ENCODE data around the gene RALGAPA2.

DNA sequence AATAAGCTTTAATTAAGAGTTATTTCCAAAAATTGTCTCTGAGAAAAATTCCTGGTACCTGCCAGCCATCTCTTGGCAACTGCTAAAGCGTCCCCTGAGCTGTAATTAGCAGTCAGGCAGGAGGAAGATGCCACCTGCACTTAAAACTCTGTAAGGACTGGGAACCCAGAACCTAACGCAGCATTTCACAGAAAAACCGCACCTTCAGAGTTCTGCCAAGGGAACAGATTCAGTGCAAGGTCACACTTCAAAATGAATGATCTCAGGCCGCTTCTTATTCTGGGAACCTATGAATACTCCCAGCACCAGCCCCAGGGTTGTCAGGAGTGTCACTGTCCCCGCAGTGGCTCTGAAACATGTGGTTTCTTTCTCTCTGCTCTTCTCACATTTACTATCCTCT lies 307.8 kb downstream of the RALGAPA2 start:
- TF ChIP-seq YY1 (IDR thresholded peaks at IDR 0.05; ENCODE audit: insufficient read depth, insufficient read length): no peak
- TF ChIP-seq SUZ12 (IDR thresholded peaks at IDR 0.05; ENCODE audit: extremely low read depth, insufficient read depth, insufficient read length): no peak
- TF ChIP-seq ZNF274 (IDR thresholded peaks at IDR 0.05; ENCODE audit: low read depth, low read length): no peak

Data from NT2/D1 (cell line).